GM12878 (cell line): ENCODE measurements around the gene ATF6. TPM values are rescaled to one million over a fixed set of nuclear protein-coding genes. Genes with fewer than 3 reads are reported as not detected.
A peak's percentile ranks its signal among the peaks of the same experiment; 100 is the strongest.

Experiments
- ATAC-seq: fragments of 200-7000 bp; cut with Tn5 transposase; 3 replicates; pipeline ENCODE4 v1.9.1; 2020; ENCODE audit warnings: mild to moderate bottlenecking, moderate library complexity
- BruUV-seq: library from RNA; stranded (reverse); fragments of 400-500 nt; replicated peaks from 2 replicates; lab custom pipeline; 2021; lab: Mats Ljungman, UMichigan
- CTCF ChIA-PET: fragments of 300-600 bp; sonication (Branson Sonifier 250); formaldehyde crosslinking; extraction: SDS; loops from one replicate; lab custom pipeline; 2021; ENCODE audit warnings: inconsistent platforms; lab: Yijun Ruan, JAX
- POLR2A ChIA-PET: fragments of 350-600 bp; formaldehyde crosslinking; extraction: SDS; loops from one replicate; lab custom pipeline; 2021; ENCODE audit warnings: inconsistent platforms; lab: Charles Lee
- RAD21 ChIA-PET: fragments of 300-600 bp; sonication (Branson Sonifier 250); formaldehyde crosslinking; loops from one replicate; lab custom pipeline; 2023; ENCODE audit warnings: antibody characterized with exemption; ENCODE audit not compliant: unreplicated experiment; lab: Charles Lee
- SMC1A ChIA-PET: fragments of 300-600 bp; sonication (Branson Sonifier 250); formaldehyde crosslinking; loops from one replicate; lab custom pipeline; 2023; ENCODE audit not compliant: unreplicated experiment, uncharacterized antibody; lab: Charles Lee
- DNase-seq: peaks from one replicate; pipeline ENCODE4 v3.0.0-alpha.2; 2011; ENCODE audit warnings: low read depth, low spot score
- FAIRE-seq: peaks from 3 replicates; lab custom pipeline; 2011; peaks lifted over from hg19 to GRCh38; lab: Jason Lieb, UNC
- H2AFZ ChIP-seq: 2 replicates; pipeline ENCODE4 v1.6.0; 2011; ENCODE audit warnings: low read depth, low read length, control low read depth; ENCODE audit not compliant: control insufficient read depth
- H3K27ac ChIP-seq: 2 replicates; pipeline ENCODE4 v1.5.1; 2011; ENCODE audit warnings: control low read depth; ENCODE audit not compliant: control insufficient read depth, insufficient read depth
- H3K27me3 ChIP-seq, 2 experiments: replicated peaks in 1 of 2; 2 replicates each; pipeline versions ENCODE4 v1.6.0 to v1.6.1; 2011; ENCODE audit warnings: low read length in 1 of 2; ENCODE audit not compliant: control insufficient read depth in 2 of 2, insufficient read depth in 2 of 2
- H3K36me3 ChIP-seq, 2 experiments: 2 replicates each; pipeline ENCODE4 v1.5.1; 2011; ENCODE audit warnings: low read length in 1 of 2; ENCODE audit not compliant: control insufficient read depth in 2 of 2, insufficient read depth in 2 of 2
- H3K4me1 ChIP-seq: 2 replicates; pipeline ENCODE4 v1.6.1; 2011; ENCODE audit warnings: mild to moderate bottlenecking, low read length, moderate library complexity, mixed read lengths; ENCODE audit not compliant: control insufficient read depth, insufficient read depth
- H3K4me2 ChIP-seq: 2 replicates; pipeline ENCODE4 v1.6.0; 2011; ENCODE audit warnings: control low read depth; ENCODE audit not compliant: control insufficient read depth, insufficient read depth
- H3K4me3 ChIP-seq: fragments of 200-600 bp; sonication (generic); 2 replicates; pipeline ENCODE4 v1.5.1; 2016
- H3K79me2 ChIP-seq: 2 replicates; pipeline ENCODE4 v1.6.0; 2011; ENCODE audit warnings: low read length; ENCODE audit not compliant: control insufficient read depth, insufficient read depth
- H3K9ac ChIP-seq: 2 replicates; pipeline ENCODE4 v1.8.0; 2011; ENCODE audit warnings: low read length, control low read depth, mixed read lengths; ENCODE audit not compliant: control insufficient read depth, insufficient read depth
- H3K9me3 ChIP-seq: replicated peaks from 3 replicates; pipeline ENCODE4 v1.5.1; 2011; ENCODE audit warnings: mild to moderate bottlenecking, low read length; ENCODE audit not compliant: control insufficient read depth, insufficient read depth
- H4K20me1 ChIP-seq: 2 replicates; pipeline ENCODE4 v1.6.0; 2011; ENCODE audit not compliant: control insufficient read depth, insufficient read depth
- IKZF1 ChIP-seq: fragments of 450-650 bp; conservative IDR thresholded peaks from 2 replicates; pipeline ENCODE4 v1.6.1; 2017; ENCODE audit warnings: antibody characterized with exemption, mild to moderate bottlenecking
- SMC3 ChIP-seq: IDR thresholded peaks from 2 replicates; pipeline ENCODE4 v1.6.1; 2011; ENCODE audit warnings: low read length, improper control_type of control experiment, borderline replicate concordance
- SP1 ChIP-seq: IDR thresholded peaks from one replicate; pipeline ENCODE4 v1.6.1; 2011; ENCODE audit warnings: low read depth, low read length
- SPI1 ChIP-seq: IDR thresholded peaks from 2 replicates; pipeline ENCODE4 v1.6.1; 2011; ENCODE audit warnings: low read depth, mild to moderate bottlenecking, low read length, moderate library complexity, borderline replicate concordance; ENCODE audit not compliant: insufficient read depth
- ZNF274 ChIP-seq: IDR thresholded peaks from one replicate; pipeline ENCODE4 v1.8.0; 2011; ENCODE audit not compliant: insufficient read length, insufficient read depth
- WGBS: methylation state at CpG from one replicate; pipeline ENCODE4 v1.1.6; 2016; ENCODE audit warnings: low lambda C conversion rate; ENCODE audit not compliant: insufficient replicate concordance, insufficient coverage; ENCODE audit errors: missing lambda C conversion rate; 5-methylcytosine and 5-hydroxymethylcytosine counted together
- in situ Hi-C: fragments of 300-500 bp; cut with MboI; formaldehyde crosslinking; loops from 9 replicates; pipeline ENCODE4 v1.14.3; 2018; ENCODE audit warnings: mixed read lengths
- intact Hi-C: fragments of 100-400 bp; cut with micrococcal nuclease; formaldehyde crosslinking; loops from one replicate; pipeline ENCODE4 v1.14.2; 2022; ENCODE audit not compliant: unreplicated experiment
- polyA plus RNA-seq, 11 experiments: library from polyadenylated mRNA; depleted of rRNA in 4 of 11; unstranded in 6 of 11; stranded (reverse) in 5 of 11; fragments of >200 nt; fragmentation: Nextera tagmentation in 4 of 11; fragmentation: Illumina TruSeq in 1 of 11; extraction: Ambion mirVana in 4 of 11; extraction: Trizol in 1 of 11; gene quantifications; 1 replicate in 1 of 11; 2 replicates in 10 of 11; pipeline versions ENCODE4 v1.2.1 to v1.2.3, GENCODE V29; 2011 to 2016; ENCODE audit warnings: inconsistent platforms in 2 of 11, missing spikeins in 2 of 11, low read depth in 1 of 11
- total RNA-seq, 4 experiments: library from RNA; depleted of rRNA in 3 of 4; stranded (reverse); fragments of >200 nt in 3 of 4; fragmentation: Illumina TruSeq in 1 of 4; extraction: Trizol in 1 of 4; gene quantifications; 2 replicates each; pipeline versions ENCODE4 v1.2.1 to v1.2.3, GENCODE V29; 2013 to 2021
- TF ChIP-seq, protein P1 (sequence below): fragments of 150-350 bp; IDR thresholded peaks from 2 replicates; pipeline ENCODE4 v1.6.1; 2014; ENCODE audit warnings: mild to moderate bottlenecking, low read depth, low read length
- TF ChIP-seq, protein P2 (sequence below): IDR thresholded peaks from 2 replicates; pipeline ENCODE4 v1.6.1; 2012; ENCODE audit warnings: improper control_type of control experiment, low read depth, low read length; ENCODE audit not compliant: insufficient replicate concordance

The ATF6 gene
- total and polyA plus RNA-seq, 10 of the 15 experiments (the other 5 are each of a cell fraction or from before 2014, with no cell fraction given): 7.8 to 24.3 (median 14.7) TPM

DNA sequence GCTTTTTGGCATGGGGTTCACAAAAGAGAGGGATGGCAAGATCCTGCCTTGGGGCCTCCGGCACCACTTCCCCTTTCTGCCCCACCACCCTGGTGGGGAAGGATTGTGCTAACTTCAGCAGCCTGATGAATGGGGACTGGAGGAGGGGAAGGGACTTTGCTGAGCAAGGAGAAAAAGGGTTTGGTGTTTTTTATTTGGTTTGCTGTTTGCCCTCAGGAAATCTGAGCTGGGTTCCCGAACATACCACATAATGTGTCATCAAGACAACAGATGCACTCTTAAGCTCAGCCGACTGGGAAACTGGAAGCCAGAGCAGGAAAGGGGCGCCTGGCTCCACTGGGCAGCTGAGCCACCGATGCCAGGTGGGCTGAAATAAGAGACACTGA lies 237.7 kb downstream of the ATF6 start:
- in situ Hi-C loops: no loop called here
- Histone ChIP-seq H3K4me3 (no peak overlapping the region), H4K20me1 (no peaks in the 10 kb centered on the region), H3K79me2 (no peaks in the 10 kb centered on the region), H3K27me3 (peaks cover 0 to 2% of the 10 kb centered on the region in 2 experiments), H3K9me3 (no peaks in the 10 kb centered on the region), H3K4me1 (no peaks in the 10 kb centered on the region), H3K27ac (no peak overlapping the region), H3K9ac (no peak overlapping the region), H3K4me2 (no peak overlapping the region), H2AFZ (no peak overlapping the region), H3K36me3 (no peaks in the 10 kb centered on the region)
- CTCF ChIA-PET: no interaction called here
- FAIRE-seq (no peak), DNase-seq (no peak), ATAC-seq (no peak)
- TF ChIP-seq, protein P1, sequence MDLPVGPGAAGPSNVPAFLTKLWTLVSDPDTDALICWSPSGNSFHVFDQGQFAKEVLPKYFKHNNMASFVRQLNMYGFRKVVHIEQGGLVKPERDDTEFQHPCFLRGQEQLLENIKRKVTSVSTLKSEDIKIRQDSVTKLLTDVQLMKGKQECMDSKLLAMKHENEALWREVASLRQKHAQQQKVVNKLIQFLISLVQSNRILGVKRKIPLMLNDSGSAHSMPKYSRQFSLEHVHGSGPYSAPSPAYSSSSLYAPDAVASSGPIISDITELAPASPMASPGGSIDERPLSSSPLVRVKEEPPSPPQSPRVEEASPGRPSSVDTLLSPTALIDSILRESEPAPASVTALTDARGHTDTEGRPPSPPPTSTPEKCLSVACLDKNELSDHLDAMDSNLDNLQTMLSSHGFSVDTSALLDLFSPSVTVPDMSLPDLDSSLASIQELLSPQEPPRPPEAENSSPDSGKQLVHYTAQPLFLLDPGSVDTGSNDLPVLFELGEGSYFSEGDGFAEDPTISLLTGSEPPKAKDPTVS: no peak
- peak; percentile 76; the same call in 1 of the 2 replicates for TF ChIP-seq SPI1
- WGBS: 8% methylated on average over 5 of the region's 5 CpGs
- intact Hi-C loops: no loop called here
- no TSS peak for BruUV-seq
- RAD21 ChIA-PET: no interaction called here
- SMC1A ChIA-PET: no interaction called here
- POLR2A ChIA-PET: no interaction called here

DNA sequence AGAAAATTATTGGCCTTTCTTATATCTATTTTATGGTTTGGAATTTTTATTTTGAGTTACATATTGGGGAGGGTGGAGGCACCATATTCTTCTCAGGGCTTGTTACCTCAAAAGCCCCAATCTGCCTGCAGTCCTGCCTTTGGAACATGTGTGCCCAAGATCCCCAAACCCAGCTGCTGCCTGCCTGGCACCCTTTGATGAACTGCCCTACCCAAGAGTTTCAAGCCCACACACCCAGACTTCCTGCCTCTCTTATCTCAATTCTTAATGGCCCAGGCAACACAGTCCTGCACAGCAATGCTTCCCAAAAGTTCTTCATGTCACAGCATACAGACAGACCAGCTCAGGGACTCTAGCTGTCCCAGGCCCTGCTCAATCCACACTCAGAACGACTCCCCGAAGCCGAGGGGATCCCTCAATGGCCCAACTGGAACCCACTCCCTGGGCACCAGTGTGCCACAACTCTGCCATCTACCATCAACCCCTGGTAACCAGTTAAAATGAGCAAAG lies 238.4 kb downstream of the ATF6 start:
- no peak for FAIRE-seq
- POLR2A ChIA-PET: no interaction called here
- no peak overlapping the region for H3K4me2 ChIP-seq

More for the DNA sequence above, 238.4 kb downstream of the ATF6 start:
- Histone ChIP-seq H3K27ac (no peak overlapping the region), H3K4me3 (no peak overlapping the region), H3K27me3 (peaks cover 0 to 2% of the 10 kb centered on the region in 2 experiments), H3K4me1 (no peaks in the 10 kb centered on the region), H3K9me3 (no peaks in the 10 kb centered on the region), H3K79me2 (no peaks in the 10 kb centered on the region), H3K36me3 (no peaks in the 10 kb centered on the region), H2AFZ (no peak overlapping the region), H4K20me1 (no peaks in the 10 kb centered on the region), H3K9ac (no peak overlapping the region)
- ChIA-PET CTCF (no interaction called here), SMC1A (no interaction called here), RAD21 (no interaction called here)
- DNase-seq (no peak), ATAC-seq (no peak)
- no TSS peak for BruUV-seq
- WGBS: 24% methylated on average over 3 of the region's 3 CpGs
- TF ChIP-seq SP1 (no peak), IKZF1 (no peak), SMC3 (no peak), ZNF274 (no peak)
- TF ChIP-seq, protein P2, sequence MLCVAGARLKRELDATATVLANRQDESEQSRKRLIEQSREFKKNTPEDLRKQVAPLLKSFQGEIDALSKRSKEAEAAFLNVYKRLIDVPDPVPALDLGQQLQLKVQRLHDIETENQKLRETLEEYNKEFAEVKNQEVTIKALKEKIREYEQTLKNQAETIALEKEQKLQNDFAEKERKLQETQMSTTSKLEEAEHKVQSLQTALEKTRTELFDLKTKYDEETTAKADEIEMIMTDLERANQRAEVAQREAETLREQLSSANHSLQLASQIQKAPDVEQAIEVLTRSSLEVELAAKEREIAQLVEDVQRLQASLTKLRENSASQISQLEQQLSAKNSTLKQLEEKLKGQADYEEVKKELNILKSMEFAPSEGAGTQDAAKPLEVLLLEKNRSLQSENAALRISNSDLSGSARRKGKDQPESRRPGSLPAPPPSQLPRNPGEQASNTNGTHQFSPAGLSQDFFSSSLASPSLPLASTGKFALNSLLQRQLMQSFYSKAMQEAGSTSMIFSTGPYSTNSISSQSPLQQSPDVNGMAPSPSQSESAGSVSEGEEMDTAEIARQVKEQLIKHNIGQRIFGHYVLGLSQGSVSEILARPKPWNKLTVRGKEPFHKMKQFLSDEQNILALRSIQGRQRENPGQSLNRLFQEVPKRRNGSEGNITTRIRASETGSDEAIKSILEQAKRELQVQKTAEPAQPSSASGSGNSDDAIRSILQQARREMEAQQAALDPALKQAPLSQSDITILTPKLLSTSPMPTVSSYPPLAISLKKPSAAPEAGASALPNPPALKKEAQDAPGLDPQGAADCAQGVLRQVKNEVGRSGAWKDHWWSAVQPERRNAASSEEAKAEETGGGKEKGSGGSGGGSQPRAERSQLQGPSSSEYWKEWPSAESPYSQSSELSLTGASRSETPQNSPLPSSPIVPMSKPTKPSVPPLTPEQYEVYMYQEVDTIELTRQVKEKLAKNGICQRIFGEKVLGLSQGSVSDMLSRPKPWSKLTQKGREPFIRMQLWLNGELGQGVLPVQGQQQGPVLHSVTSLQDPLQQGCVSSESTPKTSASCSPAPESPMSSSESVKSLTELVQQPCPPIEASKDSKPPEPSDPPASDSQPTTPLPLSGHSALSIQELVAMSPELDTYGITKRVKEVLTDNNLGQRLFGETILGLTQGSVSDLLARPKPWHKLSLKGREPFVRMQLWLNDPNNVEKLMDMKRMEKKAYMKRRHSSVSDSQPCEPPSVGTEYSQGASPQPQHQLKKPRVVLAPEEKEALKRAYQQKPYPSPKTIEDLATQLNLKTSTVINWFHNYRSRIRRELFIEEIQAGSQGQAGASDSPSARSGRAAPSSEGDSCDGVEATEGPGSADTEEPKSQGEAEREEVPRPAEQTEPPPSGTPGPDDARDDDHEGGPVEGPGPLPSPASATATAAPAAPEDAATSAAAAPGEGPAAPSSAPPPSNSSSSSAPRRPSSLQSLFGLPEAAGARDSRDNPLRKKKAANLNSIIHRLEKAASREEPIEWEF: no peak
- in situ Hi-C loops (no loop called here), intact Hi-C loops (no loop called here)
